ENCODE results near the gene NDUFA8.

Gene NDUFA8

GRCh38 chr9:122184551-122184950, 25.0 kb upstream of the NDUFA8 start:
- no peak for DNase-seq

- no peak for DNase-seq
Measured at GRCh38 chr9:122183501-122183900, 23.9 kb upstream of the NDUFA8 start.

GRCh38 chr9:122180633-122181032, 21.1 kb upstream of the NDUFA8 start:
- no peak for DNase-seq

GRCh38 chr9:122179690-122180074, 20.1 kb upstream of the NDUFA8 start:
- DNase-seq, result no peak

- no peak for DNase-seq
Measured at GRCh38 chr9:122179054-122179689, 19.6 kb upstream of the NDUFA8 start.

GRCh38 chr9:122176916-122177315, 17.3 kb upstream of the NDUFA8 start:
- DNase-seq, result no peak

- DNase-seq, result no peak
Measured at GRCh38 chr9:122173670-122174069, 14.1 kb upstream of the NDUFA8 start.

GRCh38 chr9:122172131-122172530, 12.6 kb upstream of the NDUFA8 start:
- no peak for DNase-seq

- DNase-seq, result no peak
Measured at GRCh38 chr9:122168356-122168755, 8.8 kb upstream of the NDUFA8 start.

- no peak for DNase-seq
Measured at GRCh38 chr9:122164286-122164685, 4.7 kb upstream of the NDUFA8 start.

- DNase-seq, result no peak
Measured at GRCh38 chr9:122162415-122162814, 2.8 kb upstream of the NDUFA8 start.

- no peak for DNase-seq
Measured at GRCh38 chr9:122159925-122160246, 307 bp upstream of the NDUFA8 start.

- DNase-seq, result no peak
Measured at GRCh38 chr9:122158202-122158601, 1.4 kb downstream of the NDUFA8 start.

- no peak for DNase-seq
Measured at GRCh38 chr9:122155796-122156195, 3.8 kb downstream of the NDUFA8 start.

- no peak for DNase-seq
Measured at GRCh38 chr9:122151267-122151828, 8.2 kb downstream of the NDUFA8 start.

- no peak for DNase-seq
Measured at GRCh38 chr9:122145592-122145863, 14.1 kb downstream of the NDUFA8 start.

GRCh38 chr9:122144836-122145591, 14.6 kb downstream of the NDUFA8 start:
- no peak for DNase-seq

GRCh38 chr9:122143876-122144405, 15.6 kb downstream of the NDUFA8 start:
- DNase-seq, result no peak

GRCh38 chr9:122143296-122143695, 16.3 kb downstream of the NDUFA8 start:
- no peak for DNase-seq

GRCh38 chr9:122141671-122142070, 17.9 kb downstream of the NDUFA8 start:
- no peak for DNase-seq

GRCh38 chr9:122140368-122141193, 19.0 kb downstream of the NDUFA8 start:
- no peak for DNase-seq

GRCh38 chr9:122138560-122139268, 20.9 kb downstream of the NDUFA8 start:
- DNase-seq, result no peak

- no peak for DNase-seq
Measured at GRCh38 chr9:122135529-122135859, 24.1 kb downstream of the NDUFA8 start.

Data from right hindlimb (tissue), 1 donor.